ES-I3 (cell line): ENCODE measurements around the gene KLKB1.

Source experiments
- H3K36me3 ChIP-seq: 2 replicates; pipeline ENCODE4 v1.6.1; 2013; ENCODE audit warnings: mild to moderate bottlenecking, low read length, control low read depth, moderate library complexity; ENCODE audit not compliant: insufficient read depth
- H3K4me1 ChIP-seq: 2 replicates; pipeline ENCODE4 v1.6.1; 2013; ENCODE audit warnings: mild to moderate bottlenecking, control low read depth, low read length; ENCODE audit not compliant: insufficient read depth
- H3K9ac ChIP-seq: 2 replicates; pipeline ENCODE4 v1.6.1; 2013; ENCODE audit warnings: low read depth, mild to moderate bottlenecking, low read length, moderate library complexity
- H3K9me3 ChIP-seq: 2 replicates; pipeline ENCODE4 v1.6.1; 2013; ENCODE audit warnings: mild to moderate bottlenecking, low read length, moderate library complexity; ENCODE audit not compliant: control insufficient read depth, insufficient read depth

Gene KLKB1

GRCh38 chr4:186297013-186297645 lies 69.8 kb downstream of the KLKB1 start:
- H3K36me3 ChIP-seq: no peaks in the 10 kb centered on the region
- no peaks in the 10 kb centered on the region; the same call in 1 of the 2 replicates for H3K9me3 ChIP-seq
- no peak overlapping the region; the same call in 1 of the 2 replicates for H3K9ac ChIP-seq
- H3K4me1 ChIP-seq: peaks cover 5% of the 10 kb centered on the region; the same call in 1 of the 2 replicates

GRCh38 chr4:186298031-186298647 lies 70.8 kb downstream of the KLKB1 start:
- Histone ChIP-seq H3K4me1 (peaks cover 5% of the 10 kb centered on the region; the same call in 1 of the 2 replicates), H3K36me3 (no peaks in the 10 kb centered on the region), H3K9ac (peak overlapping the region; percentile 52; the same call in 1 of the 2 replicates), H3K9me3 (no peaks in the 10 kb centered on the region; the same call in 1 of the 2 replicates)

GRCh38 chr4:186299291-186299690 lies 72.0 kb downstream of the KLKB1 start:
- no peak overlapping the region for H3K9ac ChIP-seq
- H3K36me3 ChIP-seq: no peaks in the 10 kb centered on the region
- H3K4me1 ChIP-seq: peaks cover 5% of the 10 kb centered on the region; the same call in 1 of the 2 replicates
- no peaks in the 10 kb centered on the region; the same call in 1 of the 2 replicates for H3K9me3 ChIP-seq

GRCh38 chr4:186300659-186301390 lies 73.5 kb downstream of the KLKB1 start:
- H3K9me3 ChIP-seq: no peaks in the 10 kb centered on the region; the same call in 1 of the 2 replicates
- H3K4me1 ChIP-seq: peaks cover 8% of the 10 kb centered on the region
- no peaks in the 10 kb centered on the region for H3K36me3 ChIP-seq
- no peak overlapping the region for H3K9ac ChIP-seq

GRCh38 chr4:186304216-186304615 lies 76.9 kb downstream of the KLKB1 start:
- peaks cover 3% of the 10 kb centered on the region; the same call in 1 of the 2 replicates for H3K4me1 ChIP-seq
- H3K36me3 ChIP-seq: no peaks in the 10 kb centered on the region
- no peak overlapping the region for H3K9ac ChIP-seq
- no peaks in the 10 kb centered on the region for H3K9me3 ChIP-seq

GRCh38 chr4:186304866-186305505 lies 77.7 kb downstream of the KLKB1 start:
- H3K9me3 ChIP-seq: no peaks in the 10 kb centered on the region
- H3K4me1 ChIP-seq: peaks cover 3% of the 10 kb centered on the region; the same call in 1 of the 2 replicates
- no peaks in the 10 kb centered on the region for H3K36me3 ChIP-seq
- H3K9ac ChIP-seq: no peak overlapping the region

- no peaks in the 10 kb centered on the region for H3K9me3 ChIP-seq
- H3K4me1 ChIP-seq: peaks cover 3% of the 10 kb centered on the region; the same call in 1 of the 2 replicates
- H3K36me3 ChIP-seq: no peaks in the 10 kb centered on the region
- no peak overlapping the region for H3K9ac ChIP-seq
Observed at GRCh38 chr4:186307497-186307896, 80.2 kb downstream of the KLKB1 start.

GRCh38 chr4:186307916-186308315 lies 80.6 kb downstream of the KLKB1 start:
- peaks cover 3% of the 10 kb centered on the region; the same call in 1 of the 2 replicates for H3K4me1 ChIP-seq
- H3K36me3 ChIP-seq: no peaks in the 10 kb centered on the region
- no peak overlapping the region for H3K9ac ChIP-seq
- H3K9me3 ChIP-seq: no peaks in the 10 kb centered on the region
